Measurements from ENCODE around the gene PCDH1. TPM values are rescaled to one million over a fixed set of nuclear protein-coding genes. Genes with fewer than 3 reads are reported as not detected.

Gene PCDH1
- total RNA-seq, 1 donor from 2014 or later, result 66.6 TPM

DNA sequence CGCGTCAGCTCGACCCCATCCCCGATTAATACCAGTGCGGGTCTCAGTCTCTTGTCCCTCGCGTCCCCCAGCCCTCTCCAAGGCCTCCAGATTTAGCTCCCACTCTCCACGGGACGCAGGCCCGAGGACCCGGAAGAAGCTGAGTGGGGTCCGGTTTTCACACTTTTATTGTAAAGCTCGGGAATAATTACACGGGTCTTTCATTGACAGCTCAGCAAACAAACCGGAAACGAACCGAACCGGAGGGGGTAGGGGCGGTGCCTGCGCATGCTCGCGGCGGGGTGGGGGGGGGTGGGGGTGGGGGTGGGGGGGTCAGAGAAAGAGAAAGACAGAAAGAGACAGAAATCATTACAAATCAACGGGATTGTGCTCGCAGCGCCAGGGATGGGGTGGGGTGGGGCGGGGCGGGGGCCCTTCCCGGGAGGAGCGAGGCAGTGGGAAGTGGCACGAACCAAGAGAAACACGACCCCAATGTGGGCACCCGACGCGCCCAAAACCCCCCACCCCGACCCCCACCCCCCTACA is 27.9 kb downstream of the PCDH1 start:
- Histone ChIP-seq H3K9me3 (no peaks in the 10 kb centered on the region), H3K36me3 (no peaks in the 10 kb centered on the region), H3K27me3 (no peaks in the 10 kb centered on the region), H3K4me1 (peaks cover 26% of the 10 kb centered on the region), H3K4me3 (peak overlapping the region; percentile 93), H3K27ac (peak overlapping the region; percentile 98)
- DNase-seq (no peak), ATAC-seq (peak; percentile 11)
- intact Hi-C loops (cut with DNase I), result no loop called here
- TF ChIP-seq, protein P1, sequence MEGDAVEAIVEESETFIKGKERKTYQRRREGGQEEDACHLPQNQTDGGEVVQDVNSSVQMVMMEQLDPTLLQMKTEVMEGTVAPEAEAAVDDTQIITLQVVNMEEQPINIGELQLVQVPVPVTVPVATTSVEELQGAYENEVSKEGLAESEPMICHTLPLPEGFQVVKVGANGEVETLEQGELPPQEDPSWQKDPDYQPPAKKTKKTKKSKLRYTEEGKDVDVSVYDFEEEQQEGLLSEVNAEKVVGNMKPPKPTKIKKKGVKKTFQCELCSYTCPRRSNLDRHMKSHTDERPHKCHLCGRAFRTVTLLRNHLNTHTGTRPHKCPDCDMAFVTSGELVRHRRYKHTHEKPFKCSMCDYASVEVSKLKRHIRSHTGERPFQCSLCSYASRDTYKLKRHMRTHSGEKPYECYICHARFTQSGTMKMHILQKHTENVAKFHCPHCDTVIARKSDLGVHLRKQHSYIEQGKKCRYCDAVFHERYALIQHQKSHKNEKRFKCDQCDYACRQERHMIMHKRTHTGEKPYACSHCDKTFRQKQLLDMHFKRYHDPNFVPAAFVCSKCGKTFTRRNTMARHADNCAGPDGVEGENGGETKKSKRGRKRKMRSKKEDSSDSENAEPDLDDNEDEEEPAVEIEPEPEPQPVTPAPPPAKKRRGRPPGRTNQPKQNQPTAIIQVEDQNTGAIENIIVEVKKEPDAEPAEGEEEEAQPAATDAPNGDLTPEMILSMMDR (IDR thresholded peaks at IDR 0.05), result no peak

DNA sequence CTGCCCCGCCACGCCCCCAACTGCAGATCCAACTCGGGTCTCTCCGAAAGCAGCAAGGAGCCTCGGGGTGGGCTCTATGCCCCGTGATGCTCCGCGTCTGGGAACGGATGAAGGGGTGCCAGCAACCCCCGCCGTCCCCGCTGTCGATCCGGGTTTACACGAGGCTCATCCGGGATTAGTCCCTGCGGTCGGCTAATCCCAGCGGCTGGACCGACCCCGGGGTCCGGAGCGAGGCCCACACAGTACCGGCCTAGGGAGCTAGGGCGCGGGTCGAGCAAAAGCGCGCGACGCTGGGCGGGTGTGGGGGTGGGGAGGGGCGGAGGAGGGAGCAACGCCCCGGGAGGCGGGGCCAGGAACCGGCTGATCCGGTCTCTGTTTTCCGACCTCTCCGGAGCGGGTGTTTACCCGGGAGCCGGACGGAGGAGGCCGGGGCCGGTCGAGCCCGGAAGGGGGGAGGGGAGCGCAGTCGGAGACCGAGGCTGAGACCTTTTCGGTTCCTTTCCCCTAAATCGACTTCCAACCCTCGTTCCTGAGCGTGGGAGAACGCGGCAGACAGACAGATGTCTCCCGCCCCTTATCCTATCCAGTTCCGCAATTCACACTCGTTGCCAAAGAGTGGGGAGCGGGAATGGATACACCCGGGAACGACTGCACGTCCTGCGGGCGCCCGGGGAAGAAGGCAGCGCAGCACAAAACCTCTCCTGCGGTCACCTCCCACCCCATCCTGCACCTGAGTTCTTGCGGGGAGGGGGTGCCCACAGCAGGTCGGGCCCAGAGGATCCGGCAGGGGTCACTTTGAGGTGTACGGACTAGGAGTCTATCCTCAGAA is 28.6 kb downstream of the PCDH1 start:
- Histone ChIP-seq H3K4me1 (peaks cover 27% of the 10 kb centered on the region), H3K27me3 (no peaks in the 10 kb centered on the region), H3K9me3 (no peaks in the 10 kb centered on the region), H3K36me3 (no peaks in the 10 kb centered on the region), H3K27ac (peak overlapping the region; percentile 98), H3K4me3 (peak overlapping the region; percentile 93)
- intact Hi-C loops (cut with DNase I), result no loop called here
- peak; percentile 90 for ATAC-seq
- DNase-seq, result peak; percentile 96
- TF ChIP-seq, protein P1 (IDR thresholded peaks at IDR 0.05), result no peak

DNA sequence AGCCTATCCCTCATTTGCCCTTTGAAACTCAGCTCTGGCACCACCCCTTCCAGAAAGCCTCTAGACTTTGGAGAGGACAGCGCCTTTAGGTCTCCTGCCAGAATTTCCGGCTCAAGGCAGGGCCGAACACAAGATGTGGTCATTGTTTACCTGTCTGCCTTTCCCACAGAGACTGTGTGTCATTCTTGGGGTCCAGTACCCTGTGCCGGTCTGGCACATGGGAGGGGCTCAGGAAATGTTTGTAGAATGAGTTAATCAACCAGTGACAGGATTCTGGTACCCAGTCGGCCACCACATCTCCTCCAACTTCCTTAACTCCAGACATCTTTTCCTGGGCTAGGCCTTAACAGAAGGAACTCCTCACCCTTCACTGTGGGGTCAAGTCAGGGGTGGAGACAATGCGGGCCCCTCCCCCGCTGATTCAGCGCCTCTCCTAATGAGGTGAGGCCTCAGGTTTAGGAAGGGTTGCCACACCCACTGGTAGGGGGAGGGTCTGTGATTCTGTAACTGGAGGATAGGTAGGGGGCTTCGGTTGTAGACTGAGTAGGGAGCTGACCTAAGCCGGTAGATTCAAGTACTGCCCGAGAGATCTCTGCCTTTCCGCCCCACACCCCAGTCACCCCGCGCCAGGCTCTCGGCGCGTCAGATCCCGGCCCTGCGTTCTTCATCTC is 29.3 kb downstream of the PCDH1 start:
- intact Hi-C loops (cut with DNase I), result no loop called here
- Histone ChIP-seq H3K4me3 (peak overlapping the region; percentile 93), H3K27ac (peak overlapping the region; percentile 98), H3K36me3 (no peaks in the 10 kb centered on the region), H3K9me3 (no peaks in the 10 kb centered on the region), H3K4me1 (peaks cover 35% of the 10 kb centered on the region), H3K27me3 (no peaks in the 10 kb centered on the region)
- DNase-seq (peak; percentile 88), ATAC-seq (peak; percentile 73)
- TF ChIP-seq, protein P1 (IDR thresholded peaks at IDR 0.05), result no peak

DNA sequence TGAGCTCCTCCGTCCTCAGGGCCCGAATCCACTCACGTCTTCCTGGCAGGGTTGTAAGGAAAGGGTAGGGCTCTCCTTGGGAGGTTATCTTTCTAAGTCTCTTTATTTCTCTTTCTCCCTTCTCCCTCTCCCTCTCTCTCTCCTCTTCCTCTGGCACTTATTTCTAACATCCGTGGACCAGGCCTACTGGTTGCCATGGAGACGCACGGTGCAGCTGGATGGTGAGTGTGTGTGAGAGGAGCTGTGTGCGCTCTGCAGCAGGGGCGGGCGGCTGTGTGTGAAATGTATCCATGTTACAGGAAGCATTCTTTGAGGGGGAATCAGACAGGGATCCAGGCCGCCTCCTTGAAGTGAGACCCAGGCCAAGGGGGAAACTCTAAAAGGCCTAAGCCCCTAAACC is 32.2 kb downstream of the PCDH1 start:
- ATAC-seq (no peak), DNase-seq (no peak)
- Histone ChIP-seq H3K27me3 (peaks cover 3% of the 10 kb centered on the region), H3K36me3 (no peaks in the 10 kb centered on the region), H3K27ac (peak overlapping the region; percentile 30), H3K9me3 (no peaks in the 10 kb centered on the region), H3K4me1 (peaks cover 55% of the 10 kb centered on the region), H3K4me3 (no peak overlapping the region)
- TF ChIP-seq, protein P1 (IDR thresholded peaks at IDR 0.05), result no peak
- intact Hi-C loops (cut with DNase I), result no loop called here

DNA sequence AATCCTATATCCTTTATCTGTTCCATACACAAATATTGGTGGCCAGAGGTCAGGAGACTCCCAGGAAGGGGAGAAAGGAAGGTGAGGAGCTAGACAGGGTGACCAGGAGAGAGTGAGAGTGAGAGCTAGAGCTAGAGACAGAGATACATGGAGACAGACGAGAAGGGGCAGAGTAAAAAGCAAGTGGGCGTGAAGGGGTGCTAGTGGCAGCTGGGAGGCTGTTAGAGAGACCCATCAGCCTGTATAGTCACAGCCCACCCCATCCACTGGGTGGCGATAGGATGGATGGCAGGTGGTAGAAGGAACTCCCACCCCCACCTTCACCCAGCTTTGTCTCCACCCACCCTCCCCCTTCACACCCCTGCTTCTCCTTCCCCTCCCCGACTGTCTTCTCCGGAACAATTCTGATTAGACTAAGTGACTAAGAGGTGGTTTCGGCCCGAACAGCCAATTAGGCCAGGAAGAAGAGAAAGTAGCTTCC is 32.8 kb downstream of the PCDH1 start:
- no peak for DNase-seq
- intact Hi-C loops (cut with DNase I), result no loop called here
- Histone ChIP-seq H3K27ac (no peak overlapping the region), H3K9me3 (no peaks in the 10 kb centered on the region), H3K4me1 (peaks cover 60% of the 10 kb centered on the region), H3K36me3 (no peaks in the 10 kb centered on the region), H3K4me3 (no peak overlapping the region), H3K27me3 (peaks cover 3% of the 10 kb centered on the region)
- TF ChIP-seq, protein P1 (IDR thresholded peaks at IDR 0.05), result peak; percentile 8
- no peak for ATAC-seq

Measured in upper lobe of right lung (tissue), 1 donor.